Stimulated activated naive CD8-positive, alpha-beta T cell treated with anti-CD3 and anti-CD28 coated beads, Interleukin-15, Interleukin-2, amounts not matched to agents 100 ng/mL and 50 ng/mL, for 24 hours (primary cell): ENCODE results near the gene USP35.
A peak's percentile ranks its signal among the peaks of the same experiment; 100 is the strongest.
"Not testable (repeated sequence)": the region's sequence is repeated elsewhere in the genome, so short reads cannot be mapped to it uniquely, and the experiment has no call there.

Experiments used
- H3K27ac Mint-ChIP-seq: one replicate; pipeline ENCODE4 v1.8.0; 2021; ENCODE audit warnings: mild to moderate bottlenecking, mixed read lengths
- H3K27me3 Mint-ChIP-seq: one replicate; pipeline ENCODE4 v1.8.0; 2021; ENCODE audit warnings: mixed read lengths
- H3K36me3 Mint-ChIP-seq: one replicate; pipeline ENCODE4 v1.8.0; 2021; ENCODE audit warnings: low read depth, mixed read lengths
- H3K4me1 Mint-ChIP-seq: one replicate; pipeline ENCODE4 v1.8.0; 2021; ENCODE audit warnings: low read depth, mixed read lengths
- H3K4me3 Mint-ChIP-seq: one replicate; pipeline ENCODE4 v1.8.0; 2021; ENCODE audit warnings: mild to moderate bottlenecking, mixed read lengths
- H3K9me3 Mint-ChIP-seq: one replicate; pipeline ENCODE4 v1.8.0; 2021; ENCODE audit warnings: mixed read lengths

Gene USP35

GRCh38 chr11:78224506-78224905, 35.8 kb downstream of the USP35 start:
- no peaks in the 10 kb centered on the region for H3K36me3 Mint-ChIP-seq
- H3K4me3 Mint-ChIP-seq = no peak overlapping the region
- H3K4me1 Mint-ChIP-seq = peaks cover 15% of the 10 kb centered on the region
- H3K27ac Mint-ChIP-seq = no peak overlapping the region
- no peaks in the 10 kb centered on the region for H3K9me3 Mint-ChIP-seq
- no peaks in the 10 kb centered on the region for H3K27me3 Mint-ChIP-seq

- H3K4me3 Mint-ChIP-seq = no peak overlapping the region
- H3K27ac Mint-ChIP-seq = no peak overlapping the region
- no peaks in the 10 kb centered on the region for H3K27me3 Mint-ChIP-seq
- H3K36me3 Mint-ChIP-seq = no peaks in the 10 kb centered on the region
- peaks cover 15% of the 10 kb centered on the region for H3K4me1 Mint-ChIP-seq
- H3K9me3 Mint-ChIP-seq = no peaks in the 10 kb centered on the region
These were observed 36.2 kb downstream of the USP35 start for GRCh38 chr11:78224906-78225420.

- no peaks in the 10 kb centered on the region for H3K9me3 Mint-ChIP-seq
- no peaks in the 10 kb centered on the region for H3K36me3 Mint-ChIP-seq
These were observed 38.3 kb downstream of the USP35 start for GRCh38 chr11:78226684-78227680.

GRCh38 chr11:78227921-78228320, 39.2 kb downstream of the USP35 start:
- H3K4me3 Mint-ChIP-seq = no peak overlapping the region
- no peaks in the 10 kb centered on the region for H3K9me3 Mint-ChIP-seq
- H3K27ac Mint-ChIP-seq = no peak overlapping the region
- no peaks in the 10 kb centered on the region for H3K36me3 Mint-ChIP-seq
- peaks cover 17% of the 10 kb centered on the region for H3K4me1 Mint-ChIP-seq
- H3K27me3 Mint-ChIP-seq = no peaks in the 10 kb centered on the region

More at GRCh38 chr11:78226684-78227680, 38.3 kb downstream of the USP35 start:
- Mint-ChIP-seq H3K27me3 (no peaks in the 10 kb centered on the region), H3K4me3 (no peak overlapping the region), H3K27ac (peak overlapping the region; percentile 32), H3K4me1 (peaks cover 17% of the 10 kb centered on the region)

- Mint-ChIP-seq H3K4me3 (no peak overlapping the region), H3K27me3 (no peaks in the 10 kb centered on the region), H3K9me3 (no peaks in the 10 kb centered on the region), H3K36me3 (no peaks in the 10 kb centered on the region), H3K27ac (no peak overlapping the region), H3K4me1 (peaks cover 13% of the 10 kb centered on the region)
These were observed 39.7 kb downstream of the USP35 start for GRCh38 chr11:78228467-78228866.

GRCh38 chr11:78229106-78229505, 40.4 kb downstream of the USP35 start:
- Mint-ChIP-seq H3K4me3 (no peak overlapping the region), H3K9me3 (no peaks in the 10 kb centered on the region), H3K27ac (no peak overlapping the region), H3K36me3 (no peaks in the 10 kb centered on the region), H3K27me3 (no peaks in the 10 kb centered on the region), H3K4me1 (peaks cover 11% of the 10 kb centered on the region)

GRCh38 chr11:78230161-78230877, 41.6 kb downstream of the USP35 start:
- H3K9me3 Mint-ChIP-seq = no peaks in the 10 kb centered on the region
- peaks cover 11% of the 10 kb centered on the region for H3K4me1 Mint-ChIP-seq
- no peak overlapping the region for H3K27ac Mint-ChIP-seq
- H3K27me3 Mint-ChIP-seq = no peaks in the 10 kb centered on the region
- H3K4me3 Mint-ChIP-seq = no peak overlapping the region
- H3K36me3 Mint-ChIP-seq = no peaks in the 10 kb centered on the region

- no peak overlapping the region for H3K27ac Mint-ChIP-seq
- no peaks in the 10 kb centered on the region for H3K27me3 Mint-ChIP-seq
- no peaks in the 10 kb centered on the region for H3K9me3 Mint-ChIP-seq
- H3K4me1 Mint-ChIP-seq = peaks cover 7% of the 10 kb centered on the region
- peaks cover 8% of the 10 kb centered on the region for H3K36me3 Mint-ChIP-seq
- no peak overlapping the region for H3K4me3 Mint-ChIP-seq
These were observed 43.3 kb downstream of the USP35 start for GRCh38 chr11:78231962-78232501.

GRCh38 chr11:78233046-78233445, 44.3 kb downstream of the USP35 start:
- not testable (repeated sequence) for H3K4me3 Mint-ChIP-seq, H3K9me3 Mint-ChIP-seq, H3K4me1 Mint-ChIP-seq, H3K27ac Mint-ChIP-seq, H3K27me3 Mint-ChIP-seq
- H3K36me3 Mint-ChIP-seq = peaks cover 13% of the 10 kb centered on the region

- peaks cover 13% of the 10 kb centered on the region for H3K36me3 Mint-ChIP-seq
- H3K9me3 Mint-ChIP-seq = no peaks in the 10 kb centered on the region
- no peaks in the 10 kb centered on the region for H3K27me3 Mint-ChIP-seq
- H3K27ac Mint-ChIP-seq = no peak overlapping the region
- H3K4me1 Mint-ChIP-seq = peaks cover 5% of the 10 kb centered on the region
- H3K4me3 Mint-ChIP-seq = no peak overlapping the region
These were observed 45.3 kb downstream of the USP35 start for GRCh38 chr11:78234006-78234405.

GRCh38 chr11:78237293-78238046, 48.8 kb downstream of the USP35 start:
- Mint-ChIP-seq H3K4me1 (no peaks in the 10 kb centered on the region), H3K4me3 (no peak overlapping the region), H3K9me3 (peaks cover 11% of the 10 kb centered on the region), H3K36me3 (peaks cover 23% of the 10 kb centered on the region), H3K27me3 (no peaks in the 10 kb centered on the region), H3K27ac (no peak overlapping the region)

GRCh38 chr11:78239781-78240180, 51.1 kb downstream of the USP35 start:
- H3K4me1 Mint-ChIP-seq = peaks cover 7% of the 10 kb centered on the region
- H3K27me3 Mint-ChIP-seq = no peaks in the 10 kb centered on the region
- peaks cover 11% of the 10 kb centered on the region for H3K9me3 Mint-ChIP-seq
- H3K36me3 Mint-ChIP-seq = peaks cover 23% of the 10 kb centered on the region
- no peak overlapping the region for H3K4me3 Mint-ChIP-seq
- H3K27ac Mint-ChIP-seq = no peak overlapping the region

GRCh38 chr11:78241475-78241874, 52.8 kb downstream of the USP35 start:
- peaks cover 10% of the 10 kb centered on the region for H3K4me1 Mint-ChIP-seq
- H3K27ac Mint-ChIP-seq = no peak overlapping the region
- H3K4me3 Mint-ChIP-seq = no peak overlapping the region
- peaks cover 11% of the 10 kb centered on the region for H3K9me3 Mint-ChIP-seq
- peaks cover 21% of the 10 kb centered on the region for H3K36me3 Mint-ChIP-seq
- no peaks in the 10 kb centered on the region for H3K27me3 Mint-ChIP-seq

GRCh38 chr11:78244080-78244479, 55.4 kb downstream of the USP35 start:
- Mint-ChIP-seq H3K27me3 (no peaks in the 10 kb centered on the region), H3K9me3 (peaks cover 11% of the 10 kb centered on the region), H3K4me3 (no peak overlapping the region), H3K4me1 (peaks cover 10% of the 10 kb centered on the region), H3K27ac (no peak overlapping the region), H3K36me3 (peaks cover 11% of the 10 kb centered on the region)
